OCI-LY3 (cell line): ENCODE results near the gene SERAC1.

Experiments
- H2AFZ ChIP-seq: fragments of 200-600, 300-600 bp; shearing (Covaris generic); 2 replicates; pipeline ENCODE4 v1.6.0; 2014; ENCODE audit warnings: antibody characterized with exemption, low read depth, low read length
- H3K27ac ChIP-seq: fragments of 200-600, 300-600 bp; sonication (generic); 2 replicates; pipeline ENCODE4 v1.5.1; 2014; ENCODE audit warnings: mild to moderate bottlenecking, low read length, moderate library complexity, mixed read lengths
- H3K27me3 ChIP-seq: fragments of 200-600, 300-600 bp; sonication (generic); 2 replicates; pipeline ENCODE4 v1.6.1; 2014; ENCODE audit warnings: low read depth, low read length, mixed read lengths
- H3K36me3 ChIP-seq: fragments of 200-600, 300-600 bp; sonication (generic); replicated peaks from 2 replicates; pipeline ENCODE3; 2014; ENCODE audit warnings: low read depth, low read length, mixed read lengths
- H3K4me1 ChIP-seq: fragments of 300-600, 200-600 bp; sonication (generic); 2 replicates; pipeline ENCODE4 v1.6.1; 2014; ENCODE audit warnings: low read length, mixed read lengths
- H3K4me2 ChIP-seq: fragments of 200-600, 300-600 bp; sonication (generic); 2 replicates; pipeline ENCODE4 v1.6.1; 2014; ENCODE audit warnings: low read length, mixed read lengths
- H3K4me3 ChIP-seq: fragments of 300-600, 200-600 bp; sonication (generic); 2 replicates; pipeline ENCODE4 v1.5.1; 2014; ENCODE audit warnings: antibody characterized with exemption, mild to moderate bottlenecking, low read length, moderate library complexity
- H3K79me2 ChIP-seq: fragments of 300-600, 200-600 bp; shearing (Covaris generic); 2 replicates; pipeline ENCODE4 v1.6.1; 2014; ENCODE audit warnings: mild to moderate bottlenecking, low read length, mixed read lengths
- H3K9ac ChIP-seq: fragments of 300-600, 200-600 bp; shearing (Covaris generic); 2 replicates; pipeline ENCODE4 v1.6.0; 2014; ENCODE audit warnings: mild to moderate bottlenecking, low read length, moderate library complexity
- H3K9me3 ChIP-seq: fragments of 200-600, 300-600 bp; shearing (Covaris generic); 2 replicates; pipeline ENCODE4 v1.6.1; 2014; ENCODE audit warnings: low read length, mixed read lengths; ENCODE audit not compliant: insufficient read depth
- H4K20me1 ChIP-seq: fragments of 200-600, 300-600 bp; sonication (generic); 2 replicates; pipeline ENCODE4 v1.6.1; 2016; ENCODE audit warnings: low read length, mixed read lengths; ENCODE audit not compliant: insufficient read depth
- EZH2phosphoT487 ChIP-seq: fragments of 200-600 bp; shearing (Covaris generic); IDR thresholded peaks from 2 replicates; pipeline ENCODE4 v1.6.1; 2018; ENCODE audit warnings: antibody characterized with exemption, mixed run types, low read depth
- TF ChIP-seq, protein P1 (sequence below): fragments of 200-600, 300-600 bp; sonication (generic); IDR thresholded peaks from 2 replicates; pipeline ENCODE4 v1.5.1; 2014; ENCODE audit warnings: antibody characterized with exemption, low read length, low read depth

SERAC1 gene

DNA sequence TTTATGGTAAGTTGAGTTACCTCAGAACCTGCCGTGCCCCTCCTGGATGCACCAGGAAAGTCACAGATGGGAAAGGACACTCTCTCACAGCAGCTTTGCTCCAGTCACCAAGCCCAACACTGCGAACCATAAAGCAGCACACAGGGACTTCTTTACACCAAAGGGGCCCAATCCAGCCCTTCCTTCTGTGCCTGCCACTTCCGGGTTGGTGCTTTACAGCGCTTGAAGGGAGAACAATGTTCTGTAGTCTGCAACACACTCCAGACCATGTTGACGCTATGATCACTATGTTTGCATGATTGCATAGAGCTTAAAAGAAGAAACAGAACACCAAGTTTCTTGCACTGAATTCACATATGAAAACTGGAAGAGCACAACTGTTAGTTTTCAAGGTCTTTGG is 57.1 kb downstream of the SERAC1 start:
- H2AFZ ChIP-seq: no peak overlapping the region
- H3K79me2 ChIP-seq: no peaks in the 10 kb centered on the region
- no peaks in the 10 kb centered on the region for H4K20me1 ChIP-seq
- H3K4me3 ChIP-seq: no peak overlapping the region
- TF ChIP-seq, protein P1, sequence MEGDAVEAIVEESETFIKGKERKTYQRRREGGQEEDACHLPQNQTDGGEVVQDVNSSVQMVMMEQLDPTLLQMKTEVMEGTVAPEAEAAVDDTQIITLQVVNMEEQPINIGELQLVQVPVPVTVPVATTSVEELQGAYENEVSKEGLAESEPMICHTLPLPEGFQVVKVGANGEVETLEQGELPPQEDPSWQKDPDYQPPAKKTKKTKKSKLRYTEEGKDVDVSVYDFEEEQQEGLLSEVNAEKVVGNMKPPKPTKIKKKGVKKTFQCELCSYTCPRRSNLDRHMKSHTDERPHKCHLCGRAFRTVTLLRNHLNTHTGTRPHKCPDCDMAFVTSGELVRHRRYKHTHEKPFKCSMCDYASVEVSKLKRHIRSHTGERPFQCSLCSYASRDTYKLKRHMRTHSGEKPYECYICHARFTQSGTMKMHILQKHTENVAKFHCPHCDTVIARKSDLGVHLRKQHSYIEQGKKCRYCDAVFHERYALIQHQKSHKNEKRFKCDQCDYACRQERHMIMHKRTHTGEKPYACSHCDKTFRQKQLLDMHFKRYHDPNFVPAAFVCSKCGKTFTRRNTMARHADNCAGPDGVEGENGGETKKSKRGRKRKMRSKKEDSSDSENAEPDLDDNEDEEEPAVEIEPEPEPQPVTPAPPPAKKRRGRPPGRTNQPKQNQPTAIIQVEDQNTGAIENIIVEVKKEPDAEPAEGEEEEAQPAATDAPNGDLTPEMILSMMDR: no peak
- H3K9ac ChIP-seq: no peak overlapping the region
- no peaks in the 10 kb centered on the region for H3K36me3 ChIP-seq
- H3K9me3 ChIP-seq: no peaks in the 10 kb centered on the region
- H3K27me3 ChIP-seq: no peaks in the 10 kb centered on the region
- no peaks in the 10 kb centered on the region for H3K4me1 ChIP-seq
- no peak overlapping the region for H3K27ac ChIP-seq
- H3K4me2 ChIP-seq: no peak overlapping the region

DNA sequence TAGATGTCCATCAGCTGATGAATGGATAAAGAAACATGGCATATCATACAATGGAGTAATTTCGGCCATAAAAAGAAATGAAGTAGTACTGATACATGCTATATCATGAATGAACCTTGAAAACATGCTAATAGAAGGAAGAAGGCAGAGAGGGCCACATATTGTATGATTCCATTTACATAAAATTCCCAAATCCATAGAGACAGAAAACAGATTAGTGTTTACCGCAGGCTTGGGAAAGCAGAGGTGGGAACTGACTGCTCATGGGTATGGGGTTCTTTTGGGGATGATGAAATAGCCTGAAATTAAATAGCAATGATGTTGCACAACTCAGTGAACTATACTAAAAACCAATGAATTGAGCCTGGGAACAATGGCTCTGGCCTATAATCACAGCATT is 58.3 kb downstream of the SERAC1 start:
- Histone ChIP-seq H3K9ac (no peak overlapping the region), H3K27me3 (no peaks in the 10 kb centered on the region), H3K4me2 (no peak overlapping the region), H3K36me3 (no peaks in the 10 kb centered on the region), H4K20me1 (no peaks in the 10 kb centered on the region), H3K4me3 (no peak overlapping the region), H2AFZ (no peak overlapping the region), H3K79me2 (no peaks in the 10 kb centered on the region), H3K9me3 (no peaks in the 10 kb centered on the region), H3K27ac (no peak overlapping the region), H3K4me1 (no peaks in the 10 kb centered on the region)
- TF ChIP-seq, protein P1: no peak
- no peak for TF ChIP-seq EZH2phosphoT487

DNA sequence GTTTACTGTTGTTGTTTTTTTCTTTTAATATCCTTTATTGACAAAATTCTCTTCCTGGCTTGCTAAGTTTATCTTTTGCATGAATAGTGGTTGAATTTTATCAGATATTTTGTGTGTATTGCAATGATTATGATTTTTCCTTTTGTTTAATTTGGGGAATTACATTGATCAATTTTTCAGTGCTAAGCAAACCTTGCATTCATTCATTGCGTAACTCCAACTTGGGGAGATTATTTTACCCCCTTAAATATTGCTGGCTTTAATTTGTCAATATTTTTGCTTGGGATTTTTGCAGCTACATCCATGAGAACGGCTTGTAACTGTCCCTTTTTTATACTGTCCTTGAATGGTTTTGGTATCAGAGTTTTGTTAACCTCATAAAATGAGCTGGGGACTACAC is 63.4 kb downstream of the SERAC1 start:
- no peaks in the 10 kb centered on the region for H4K20me1 ChIP-seq
- H3K9me3 ChIP-seq: no peaks in the 10 kb centered on the region
- H3K27me3 ChIP-seq: no peaks in the 10 kb centered on the region
- no peak overlapping the region for H2AFZ ChIP-seq
- H3K27ac ChIP-seq: no peak overlapping the region
- H3K4me2 ChIP-seq: no peak overlapping the region
- no peaks in the 10 kb centered on the region for H3K4me1 ChIP-seq
- no peak overlapping the region for H3K9ac ChIP-seq
- H3K4me3 ChIP-seq: no peak overlapping the region
- TF ChIP-seq, protein P1: no peak
- no peak for TF ChIP-seq EZH2phosphoT487
- no peaks in the 10 kb centered on the region for H3K36me3 ChIP-seq
- no peaks in the 10 kb centered on the region for H3K79me2 ChIP-seq

DNA sequence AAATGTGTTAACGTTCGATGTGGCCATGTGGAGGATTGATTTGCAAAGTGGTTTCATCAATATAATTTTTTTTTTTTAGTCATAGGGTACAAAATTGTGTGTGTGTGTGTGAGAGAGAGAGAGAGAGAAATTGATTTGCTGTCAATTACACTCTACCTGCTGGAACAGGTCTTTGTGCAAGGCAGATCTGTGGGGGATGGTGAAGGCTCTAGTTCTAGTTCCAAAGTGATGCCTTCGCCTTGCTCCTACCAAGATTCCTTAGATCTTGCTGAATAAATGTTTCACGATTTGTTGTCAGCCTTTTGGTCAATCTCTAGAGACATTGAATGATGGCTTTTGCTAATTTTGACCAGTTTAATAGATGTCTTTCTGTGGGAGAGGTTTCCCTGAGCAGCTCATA is 64.8 kb downstream of the SERAC1 start:
- no peaks in the 10 kb centered on the region for H3K4me1 ChIP-seq
- no peak overlapping the region for H2AFZ ChIP-seq
- H3K79me2 ChIP-seq: no peaks in the 10 kb centered on the region
- H3K27ac ChIP-seq: no peak overlapping the region
- no peak overlapping the region for H3K9ac ChIP-seq
- H3K4me2 ChIP-seq: no peak overlapping the region
- H3K27me3 ChIP-seq: no peaks in the 10 kb centered on the region
- TF ChIP-seq EZH2phosphoT487: no peak
- TF ChIP-seq, protein P1: no peak
- H3K36me3 ChIP-seq: no peaks in the 10 kb centered on the region
- no peak overlapping the region for H3K4me3 ChIP-seq
- H4K20me1 ChIP-seq: no peaks in the 10 kb centered on the region
- no peaks in the 10 kb centered on the region for H3K9me3 ChIP-seq
